Right lobe of liver (tissue), 6 donors: ENCODE measurements around the gene SPDYC. TPM values are rescaled to one million over a fixed set of nuclear protein-coding genes. Genes with fewer than 3 reads are reported as not detected.

Experiments used
- ATAC-seq, 4 donors: fragments of 200-7000 bp; cut with Tn5 transposase; one replicate each; pipeline ENCODE4 v1.9.1; 2020; ENCODE audit warnings: mild to moderate bottlenecking in 4 of 4, moderate library complexity in 4 of 4
- DNase-seq, 3 donors: peaks; one replicate each; pipeline ENCODE4 v3.0.0-alpha.2; 2020
- H3K27ac ChIP-seq, 3 donors: fragments of 200-600 bp; one replicate each; pipeline ENCODE4 v1.8.0; 2022
- H3K27me3 ChIP-seq, 2 donors: fragments of 200-600 bp; one replicate each; pipeline ENCODE4 v1.8.0; 2022
- H3K36me3 ChIP-seq, 4 donors: fragments of 200-600 bp; sonication (generic) in 1 of 4; one replicate each; pipeline versions ENCODE4 v1.5.1 to v1.8.0; 2017 to 2022; ENCODE audit warnings: control low read depth in 1 of 4
- H3K4me1 ChIP-seq, 4 donors: fragments of 200-600 bp; sonication (generic) in 1 of 4; one replicate each; pipeline versions ENCODE4 v1.5.1 to v1.8.0; 2017 to 2022; ENCODE audit warnings: control low read depth in 1 of 4
- H3K4me3 ChIP-seq, 3 donors: fragments of 200-600 bp; one replicate each; pipeline ENCODE4 v1.8.0; 2022
- H3K9me3 ChIP-seq, 4 donors: fragments of 200-600 bp; sonication (generic) in 1 of 4; one replicate each; pipeline versions ENCODE4 v1.5.1 to v1.8.0; 2017 to 2022; ENCODE audit warnings: control low read depth in 1 of 4
- POLR2A ChIP-seq: fragments of 450-650 bp; IDR thresholded peaks from one replicate; pipeline ENCODE4 v1.6.1; 2017; ENCODE audit warnings: antibody characterized with exemption, mild to moderate bottlenecking
- WGBS: methylation state at CpG from one replicate; pipeline ENCODE4 v1.1.6; 2018; ENCODE audit warnings: low coverage, low lambda C conversion rate; ENCODE audit not compliant: insufficient coverage; ENCODE audit errors: missing lambda C conversion rate; 5-methylcytosine and 5-hydroxymethylcytosine counted together
- intact Hi-C, 2 donors: fragments of 100-400 bp; cut with DNase I; formaldehyde crosslinking; loops; one replicate each; pipeline versions ENCODE4 v1.11.2 to v1.14.1; 2022
- total RNA-seq, 6 experiments: library from RNA; depleted of rRNA in 2 of 6; stranded (reverse); fragments of >200 nt in 2 of 6; fragmentation: NEBNext Ultra II Directional in 3 of 6; extraction: Animal tissue kit (Norgen Biotek cat#: 25700) in 3 of 6; gene quantifications; one replicate each; pipeline versions ENCODE4 v1.1.0 to v1.2.4, GENCODE V29; 2016 to 2023
- TF ChIP-seq, protein P1 (sequence below), 4 donors: fragments of 200-600 bp in 3 of 4; fragments of 450-650 bp in 1 of 4; IDR thresholded peaks; one replicate each; pipeline versions ENCODE4 v1.5.1 to v1.8.0; 2016 to 2022; ENCODE audit warnings: antibody characterized with exemption in 4 of 4, mild to moderate bottlenecking in 2 of 4
- donor health status: DM: no; HTN: yes; CAD: no.
- donor health status: DM: no; HTN: no; CAD: no.
- donor health status: DM: no; HTN: no; CAD: no.
- donor health status: DM: no; HTN: yes; CAD: no.
- donor health status: DM: no; HTN: yes; CAD: no.

Gene SPDYC
- total RNA-seq, 6 experiments from 2014 or later, result 0.49 to 1.8 (median 0.87) TPM; not detected in 2

DNA sequence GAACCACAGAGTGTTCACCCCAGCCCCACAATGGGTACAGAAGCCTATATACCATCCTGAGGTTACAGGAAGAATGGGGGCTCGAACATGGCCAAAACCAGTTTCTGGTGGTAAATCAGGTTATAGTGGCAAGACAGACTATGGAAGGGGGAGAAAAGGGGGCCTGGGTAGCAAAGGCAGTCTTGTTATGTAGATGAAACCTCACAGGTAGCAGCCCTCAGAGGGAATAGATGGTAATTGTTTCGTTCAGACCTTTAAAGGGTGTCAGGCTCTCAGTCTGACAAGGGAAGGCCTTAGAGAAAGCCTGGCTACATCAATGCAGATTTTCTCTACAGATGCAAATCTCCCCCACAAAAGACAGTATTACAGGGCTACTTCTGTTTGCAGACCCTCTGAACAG lies 15.1 kb downstream of the SPDYC start:
- H3K27ac ChIP-seq, result no peak overlapping the region
- WGBS, result 40% methylated on average over 1 of the region's 2 CpGs
- no peaks in the 10 kb centered on the region for H3K9me3 ChIP-seq
- H3K27me3 ChIP-seq, result no peaks in the 10 kb centered on the region
- TF ChIP-seq, protein P1, sequence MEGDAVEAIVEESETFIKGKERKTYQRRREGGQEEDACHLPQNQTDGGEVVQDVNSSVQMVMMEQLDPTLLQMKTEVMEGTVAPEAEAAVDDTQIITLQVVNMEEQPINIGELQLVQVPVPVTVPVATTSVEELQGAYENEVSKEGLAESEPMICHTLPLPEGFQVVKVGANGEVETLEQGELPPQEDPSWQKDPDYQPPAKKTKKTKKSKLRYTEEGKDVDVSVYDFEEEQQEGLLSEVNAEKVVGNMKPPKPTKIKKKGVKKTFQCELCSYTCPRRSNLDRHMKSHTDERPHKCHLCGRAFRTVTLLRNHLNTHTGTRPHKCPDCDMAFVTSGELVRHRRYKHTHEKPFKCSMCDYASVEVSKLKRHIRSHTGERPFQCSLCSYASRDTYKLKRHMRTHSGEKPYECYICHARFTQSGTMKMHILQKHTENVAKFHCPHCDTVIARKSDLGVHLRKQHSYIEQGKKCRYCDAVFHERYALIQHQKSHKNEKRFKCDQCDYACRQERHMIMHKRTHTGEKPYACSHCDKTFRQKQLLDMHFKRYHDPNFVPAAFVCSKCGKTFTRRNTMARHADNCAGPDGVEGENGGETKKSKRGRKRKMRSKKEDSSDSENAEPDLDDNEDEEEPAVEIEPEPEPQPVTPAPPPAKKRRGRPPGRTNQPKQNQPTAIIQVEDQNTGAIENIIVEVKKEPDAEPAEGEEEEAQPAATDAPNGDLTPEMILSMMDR (IDR thresholded peaks at IDR 0.05), result no peak
- no peak for TF ChIP-seq POLR2A
- H3K36me3 ChIP-seq, result peaks cover 0 to 35% (median 7%) of the 10 kb centered on the region in 4 donors
- H3K4me3 ChIP-seq, result no peak overlapping the region
- H3K4me1 ChIP-seq, result no peaks in the 10 kb centered on the region
- intact Hi-C loops, result loop anchor here in 1 of 2 donors (10.0 kb wide), 1 partner anchor 60 kb away; the partner anchor contains the start of genes FAU and MRPL49
- ATAC-seq (no peak), DNase-seq (no peak)

DNA sequence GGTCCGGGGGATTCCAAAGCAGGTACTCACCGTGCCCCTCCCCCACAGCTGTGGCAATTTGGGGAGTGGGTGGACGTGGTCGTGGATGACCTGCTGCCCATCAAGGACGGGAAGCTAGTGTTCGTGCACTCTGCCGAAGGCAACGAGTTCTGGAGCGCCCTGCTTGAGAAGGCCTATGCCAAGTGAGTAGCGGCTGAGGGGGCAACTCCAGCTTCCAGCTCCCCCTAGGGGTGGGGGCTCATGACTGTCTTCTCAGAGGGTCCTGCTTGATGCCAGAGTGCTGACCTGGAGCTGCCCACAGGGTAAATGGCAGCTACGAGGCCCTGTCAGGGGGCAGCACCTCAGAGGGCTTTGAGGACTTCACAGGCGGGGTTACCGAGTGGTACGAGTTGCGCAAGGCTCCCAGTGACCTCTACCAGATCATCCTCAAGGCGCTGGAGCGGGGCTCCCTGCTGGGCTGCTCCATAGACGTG lies 15.9 kb downstream of the SPDYC start:
- Histone ChIP-seq H3K9me3 (no peaks in the 10 kb centered on the region), H3K36me3 (peaks cover 0 to 40% (median 7%) of the 10 kb centered on the region in 4 donors), H3K4me3 (no peak overlapping the region), H3K27me3 (no peaks in the 10 kb centered on the region), H3K27ac (no peak overlapping the region), H3K4me1 (no peaks in the 10 kb centered on the region)
- TF ChIP-seq, protein P1 (IDR thresholded peaks at IDR 0.05), result no peak
- no peak for TF ChIP-seq POLR2A
- DNase-seq (peak in 2 of 3 donors; percentile 35 to 46), ATAC-seq (no peak)
- WGBS, result 67% methylated on average over 3 of the region's 18 CpGs
- intact Hi-C loops, result loop anchor here in 1 of 2 donors (10.0 kb wide), 1 partner anchor 61 kb away; the partner anchor contains the start of genes FAU and MRPL49

DNA sequence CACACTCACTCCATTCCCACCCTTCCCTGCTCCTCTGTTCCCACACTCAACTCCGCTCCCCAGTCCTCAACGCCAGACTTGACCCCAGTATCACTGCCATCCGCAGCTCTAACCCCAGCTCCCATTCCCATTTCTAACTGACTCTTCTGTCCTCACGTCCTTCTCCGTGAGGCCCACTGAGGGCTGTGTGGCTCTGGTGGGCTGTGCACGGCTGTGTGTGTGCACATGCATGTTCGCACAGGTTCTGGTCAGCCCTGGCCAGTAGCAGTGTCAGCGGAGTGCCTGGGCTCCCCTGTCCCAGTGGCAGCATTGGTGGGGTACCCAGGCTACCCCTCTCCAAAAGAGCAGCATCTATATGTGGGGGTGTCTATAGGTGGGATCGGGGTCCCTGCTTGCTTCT lies 16.7 kb downstream of the SPDYC start:
- WGBS, result 93% methylated on average over 7 of the region's 9 CpGs
- ATAC-seq (no peak), DNase-seq (peak in 2 of 3 donors; percentile 21 to 32)
- H3K27me3 ChIP-seq, result no peaks in the 10 kb centered on the region
- peaks cover 0 to 48% (median 7%) of the 10 kb centered on the region in 4 donors for H3K36me3 ChIP-seq
- no peak overlapping the region for H3K4me3 ChIP-seq
- no peak overlapping the region for H3K27ac ChIP-seq
- no peaks in the 10 kb centered on the region for H3K4me1 ChIP-seq
- TF ChIP-seq, protein P1 (IDR thresholded peaks at IDR 0.05), result no peak
- TF ChIP-seq POLR2A, result no peak
- H3K9me3 ChIP-seq, result no peaks in the 10 kb centered on the region
- intact Hi-C loops, result loop anchor here in 1 of 2 donors (10.0 kb wide), 1 partner anchor 62 kb away; the partner anchor contains the start of genes FAU and MRPL49

GRCh38 chr11:65187146-65187675 lies 17.2 kb downstream of the SPDYC start:
- no peak for ATAC-seq
- peaks cover 0 to 52% (median 7%) of the 10 kb centered on the region in 4 donors for H3K36me3 ChIP-seq
- intact Hi-C loops, result loop anchor here in 1 of 2 donors (10.0 kb wide), 1 partner anchor 62 kb away; the partner anchor contains the start of genes FAU and MRPL49

More at GRCh38 chr11:65187146-65187675, 17.2 kb downstream of the SPDYC start:
- TF ChIP-seq, protein P1 (IDR thresholded peaks at IDR 0.05), result no peak
- TF ChIP-seq POLR2A, result no peak
- H3K4me3 ChIP-seq, result no peak overlapping the region
- no peaks in the 10 kb centered on the region for H3K4me1 ChIP-seq
- peak in 2 of 3 donors; percentile 31 to 41 for DNase-seq
- H3K9me3 ChIP-seq, result no peaks in the 10 kb centered on the region
- WGBS, result 94% methylated on average over 2 of the region's 6 CpGs
- no peaks in the 10 kb centered on the region for H3K27me3 ChIP-seq
- H3K27ac ChIP-seq, result no peak overlapping the region
